BLaER1 (cell line): ENCODE data around the gene MRPL20.
"Not testable (repeated sequence)": the region's sequence is repeated elsewhere in the genome, so short reads cannot be mapped to it uniquely, and the experiment has no call there.

Experiments
- H3K27ac ChIP-seq: shearing (Covaris generic); formaldehyde crosslinking; 2 replicates; pipeline ENCODE4 v1.8.1; 2022
- H3K27me3 ChIP-seq: shearing (Covaris generic); formaldehyde crosslinking; 2 replicates; pipeline ENCODE4 v1.8.1; 2022
- H3K36me3 ChIP-seq: shearing (Covaris generic); formaldehyde crosslinking; 2 replicates; pipeline ENCODE4 v1.8.1; 2022
- H3K4me1 ChIP-seq: shearing (Covaris generic); formaldehyde crosslinking; 2 replicates; pipeline ENCODE4 v1.8.1; 2022
- H3K4me2 ChIP-seq: shearing (Covaris generic); formaldehyde crosslinking; 2 replicates; pipeline ENCODE4 v1.8.1; 2022
- H3K4me3 ChIP-seq: shearing (Covaris generic); formaldehyde crosslinking; 2 replicates; pipeline ENCODE4 v1.8.1; 2022
- H3K9ac ChIP-seq: shearing (Covaris generic); formaldehyde crosslinking; 2 replicates; pipeline ENCODE4 v1.8.1; 2022
- H3K9me3 ChIP-seq: shearing (Covaris generic); formaldehyde crosslinking; 2 replicates; pipeline ENCODE4 v1.8.1; 2022
- H4K20me1 ChIP-seq: shearing (Covaris generic); formaldehyde crosslinking; 2 replicates; pipeline ENCODE4 v1.8.1; 2022
- Cebpa-rat ChIP-seq: shearing (Covaris generic); IDR thresholded peaks from 2 replicates; pipeline ENCODE4 v1.8.1; 2022

MRPL20 gene

GRCh38 chr1:1449099-1449739, 42.1 kb upstream of the MRPL20 start, which contains the start of gene ATAD3C:
Gene ATAD3C (plus strand): TSS chr1:1449689. CDS start chr1:1450684, 995 bp downstream.
- Histone ChIP-seq H3K4me1 (no peaks in the 10 kb centered on the region), H3K27me3 (peaks cover 11% of the 10 kb centered on the region; the same call in 1 of the 2 replicates), H3K4me2 (no peak within 1 kb of the TSS), H3K9me3 (no peaks in the 10 kb centered on the region), H3K9ac (no peak within 1 kb of the TSS), H3K36me3 (no peaks in the 10 kb centered on the region), H3K27ac (no peak within 1 kb of the TSS), H4K20me1 (no peaks in the 10 kb centered on the region), H3K4me3 (no peak within 1 kb of the TSS)
- TF ChIP-seq Cebpa-rat, result no peak

- H3K4me1 ChIP-seq, H3K9me3 ChIP-seq, H3K4me3 ChIP-seq, H3K27ac ChIP-seq, H3K4me2 ChIP-seq, H3K9ac ChIP-seq, H4K20me1 ChIP-seq, H3K36me3 ChIP-seq: not testable (repeated sequence)
- peaks cover 11% of the 10 kb centered on the region; the same call in 1 of the 2 replicates for H3K27me3 ChIP-seq
These were observed 39.5 kb upstream of the MRPL20 start for GRCh38 chr1:1446631-1447030.

GRCh38 chr1:1442069-1442770, 35.1 kb upstream of the MRPL20 start:
- Histone ChIP-seq H3K4me3 (no peak overlapping the region), H4K20me1 (peaks cover 39% of the 10 kb centered on the region), H3K9ac (peak overlapping the region; percentile 36; the same call in 1 of the 2 replicates), H3K27me3 (no peaks in the 10 kb centered on the region), H3K4me1 (peaks cover 53% of the 10 kb centered on the region), H3K4me2 (peak overlapping the region; percentile 100), H3K9me3 (no peaks in the 10 kb centered on the region), H3K27ac (peak overlapping the region; percentile 39; the same call in 1 of the 2 replicates), H3K36me3 (peaks cover 12% of the 10 kb centered on the region; the same call in 1 of the 2 replicates)
- no peak for TF ChIP-seq Cebpa-rat

GRCh38 chr1:1441002-1441888, 34.2 kb upstream of the MRPL20 start:
- H3K4me1 ChIP-seq, result peaks cover 63% of the 10 kb centered on the region
- TF ChIP-seq Cebpa-rat, result no peak
- H3K9me3 ChIP-seq, result no peaks in the 10 kb centered on the region
- H3K4me2 ChIP-seq, result peak overlapping the region; percentile 100
- H3K9ac ChIP-seq, result peak overlapping the region; percentile 36; the same call in 1 of the 2 replicates
- H3K36me3 ChIP-seq, result peaks cover 12% of the 10 kb centered on the region; the same call in 1 of the 2 replicates
- peaks cover 49% of the 10 kb centered on the region for H4K20me1 ChIP-seq
- H3K4me3 ChIP-seq, result no peak overlapping the region
- no peaks in the 10 kb centered on the region for H3K27me3 ChIP-seq
- H3K27ac ChIP-seq, result peak overlapping the region; percentile 39

GRCh38 chr1:1440262-1441001, 33.3 kb upstream of the MRPL20 start:
- peaks cover 53% of the 10 kb centered on the region for H4K20me1 ChIP-seq
- peaks cover 12% of the 10 kb centered on the region; the same call in 1 of the 2 replicates for H3K36me3 ChIP-seq
- H3K4me3 ChIP-seq, result no peak overlapping the region
- H3K4me1 ChIP-seq, result peaks cover 67% of the 10 kb centered on the region
- H3K4me2 ChIP-seq, result peak overlapping the region; percentile 100
- H3K9ac ChIP-seq, result peak overlapping the region; percentile 24; the same call in 1 of the 2 replicates
- peak overlapping the region; percentile 38; the same call in 1 of the 2 replicates for H3K27ac ChIP-seq
- H3K27me3 ChIP-seq, result no peaks in the 10 kb centered on the region
- H3K9me3 ChIP-seq, result no peaks in the 10 kb centered on the region
- TF ChIP-seq Cebpa-rat, result no peak

- Histone ChIP-seq H3K9ac (peak overlapping the region; percentile 24; the same call in 1 of the 2 replicates), H3K9me3 (no peaks in the 10 kb centered on the region), H3K27me3 (no peaks in the 10 kb centered on the region), H3K4me3 (no peak overlapping the region), H3K36me3 (peaks cover 12% of the 10 kb centered on the region; the same call in 1 of the 2 replicates), H3K4me1 (peaks cover 74% of the 10 kb centered on the region), H3K4me2 (peak overlapping the region; percentile 100), H3K27ac (peak overlapping the region; percentile 38; the same call in 1 of the 2 replicates), H4K20me1 (peaks cover 53% of the 10 kb centered on the region)
- no peak for TF ChIP-seq Cebpa-rat
These were observed 32.6 kb upstream of the MRPL20 start for GRCh38 chr1:1439546-1440261.

GRCh38 chr1:1438531-1439381, 31.7 kb upstream of the MRPL20 start:
- peaks cover 12% of the 10 kb centered on the region; the same call in 1 of the 2 replicates for H3K36me3 ChIP-seq
- H3K27me3 ChIP-seq, result no peaks in the 10 kb centered on the region
- H3K9ac ChIP-seq, result peak overlapping the region; percentile 82
- H3K4me2 ChIP-seq, result peak overlapping the region; percentile 100
- peaks cover 84% of the 10 kb centered on the region for H3K4me1 ChIP-seq
- peak overlapping the region; percentile 94 for H3K27ac ChIP-seq
- H4K20me1 ChIP-seq, result peaks cover 53% of the 10 kb centered on the region
- H3K9me3 ChIP-seq, result no peaks in the 10 kb centered on the region
- no peak for TF ChIP-seq Cebpa-rat
- peak overlapping the region; percentile 75 for H3K4me3 ChIP-seq
